ENCODE data around the gene TMEM54. TPM values are rescaled to one million over a fixed set of nuclear protein-coding genes. Genes with fewer than 3 reads are reported as not detected.

TMEM54 gene
- total RNA-seq, 2 donors from 2014 or later = 8.6 to 12.3 TPM

- TF ChIP-seq CTCF (conservative IDR thresholded peaks at IDR 0.05) = peak; percentile 30
- no peak overlapping the region for H3K9ac ChIP-seq (ENCODE audit: extremely low read depth, low read length, poor library complexity, severe bottlenecking)
- H3K27me3 Mint-ChIP-seq (ENCODE audit: insufficient read depth) = peaks cover 93% of the 10 kb centered on the region
Measured at GRCh38 chr1:32925403-32926162, 24.4 kb upstream of the TMEM54 start.

GRCh38 chr1:32924881-32925344 lies 23.7 kb upstream of the TMEM54 start:
- peak; percentile 57 for TF ChIP-seq CTCF (conservative IDR thresholded peaks at IDR 0.05)
- Histone ChIP-seq H3K9me3 (ENCODE audit: control insufficient read depth, low read length) (peaks cover 6% of the 10 kb centered on the region), H3K27me3 (ENCODE audit: control insufficient read depth, insufficient read depth, low read length, poor library complexity, severe bottlenecking) (peaks cover 50% of the 10 kb centered on the region), H3K4me3 (ENCODE audit: low read length) (peak overlapping the region; percentile 77), H3K4me1 (ENCODE audit: control insufficient read depth, insufficient read depth, low read length) (no peaks in the 10 kb centered on the region), H3K36me3 (ENCODE audit: control insufficient read depth, insufficient read depth, low read length) (no peaks in the 10 kb centered on the region), H3K27ac (ENCODE audit: low read depth, low read length) (no peak overlapping the region), H3K9ac (ENCODE audit: extremely low read depth, low read length, poor library complexity, severe bottlenecking) (no peak overlapping the region)
- 3 to 9% methylated on average over 7 to 31 of the region's 31 CpGs for WGBS, 2 experiments (ENCODE audit: insufficient coverage in 1 of 2, insufficient read length in 1 of 2)
- H3K9me3 Mint-ChIP-seq = no peaks in the 10 kb centered on the region
- DNase-seq = peak; percentile 89
- H3K4me1 Mint-ChIP-seq = peaks cover 14% of the 10 kb centered on the region
- H3K27ac Mint-ChIP-seq = peak overlapping the region; percentile 85
- H3K27me3 Mint-ChIP-seq (ENCODE audit: insufficient read depth) = peaks cover 90% of the 10 kb centered on the region
- peak overlapping the region; percentile 64 for H3K4me3 Mint-ChIP-seq
- no peaks in the 10 kb centered on the region for H3K36me3 Mint-ChIP-seq (ENCODE audit: low read depth)

More at GRCh38 chr1:32925403-32926162, 24.4 kb upstream of the TMEM54 start:
- Histone ChIP-seq H3K36me3 (ENCODE audit: control insufficient read depth, insufficient read depth, low read length) (no peaks in the 10 kb centered on the region), H3K4me3 (ENCODE audit: low read length) (peak overlapping the region; percentile 77), H3K9me3 (ENCODE audit: control insufficient read depth, low read length) (peaks cover 6% of the 10 kb centered on the region), H3K27ac (ENCODE audit: low read depth, low read length) (no peak overlapping the region), H3K27me3 (ENCODE audit: control insufficient read depth, insufficient read depth, low read length, poor library complexity, severe bottlenecking) (peaks cover 48% of the 10 kb centered on the region), H3K4me1 (ENCODE audit: control insufficient read depth, insufficient read depth, low read length) (no peaks in the 10 kb centered on the region)
- WGBS, 2 experiments (ENCODE audit: insufficient coverage in 1 of 2, insufficient read length in 1 of 2) = 9 to 12% methylated on average over 14 to 24 of the region's 24 CpGs
- H3K9me3 Mint-ChIP-seq = no peaks in the 10 kb centered on the region
- H3K36me3 Mint-ChIP-seq (ENCODE audit: low read depth) = no peaks in the 10 kb centered on the region
- DNase-seq = peak; percentile 82
- H3K4me1 Mint-ChIP-seq = peaks cover 14% of the 10 kb centered on the region
- peak overlapping the region; percentile 85 for H3K27ac Mint-ChIP-seq
- H3K4me3 Mint-ChIP-seq = peak overlapping the region; percentile 64

GRCh38 chr1:32920833-32921232 lies 19.6 kb upstream of the TMEM54 start:
- Histone ChIP-seq H3K27ac (ENCODE audit: low read depth, low read length) (no peak overlapping the region), H3K9ac (ENCODE audit: extremely low read depth, low read length, poor library complexity, severe bottlenecking) (no peak overlapping the region), H3K4me3 (ENCODE audit: low read length) (no peak overlapping the region), H3K36me3 (ENCODE audit: control insufficient read depth, insufficient read depth, low read length) (no peaks in the 10 kb centered on the region), H3K27me3 (ENCODE audit: control insufficient read depth, insufficient read depth, low read length, poor library complexity, severe bottlenecking) (peaks cover 38% of the 10 kb centered on the region), H3K4me1 (ENCODE audit: control insufficient read depth, insufficient read depth, low read length) (no peaks in the 10 kb centered on the region), H3K9me3 (ENCODE audit: control insufficient read depth, low read length) (no peaks in the 10 kb centered on the region)
- H3K27ac Mint-ChIP-seq = no peak overlapping the region
- no peak for TF ChIP-seq CTCF (conservative IDR thresholded peaks at IDR 0.05)
- H3K4me3 Mint-ChIP-seq = no peak overlapping the region
- peaks cover 56% of the 10 kb centered on the region for H3K27me3 Mint-ChIP-seq (ENCODE audit: insufficient read depth)
- H3K9me3 Mint-ChIP-seq = no peaks in the 10 kb centered on the region
- WGBS, 2 experiments (ENCODE audit: insufficient coverage in 1 of 2, insufficient read length in 1 of 2) = 93 to 97% methylated on average over 7 of the region's 7 CpGs
- no peak for DNase-seq
- H3K4me1 Mint-ChIP-seq = peaks cover 11% of the 10 kb centered on the region
- no peaks in the 10 kb centered on the region for H3K36me3 Mint-ChIP-seq (ENCODE audit: low read depth)
